Astrocyte (in vitro differentiated cells and primary cell): Measurements from ENCODE around the gene IGF1R. TPM values are rescaled to one million over a fixed set of nuclear protein-coding genes. Genes with fewer than 3 reads are reported as not detected.

Source experiments
- DNase-seq: peaks from one replicate; pipeline ENCODE4 v3.0.0-alpha.2; 2010; ENCODE audit warnings: low read depth
- FAIRE-seq: peaks from 2 replicates; lab custom pipeline; 2011; peaks lifted over from hg19 to GRCh38; lab: Jason Lieb, UNC
- H2AFZ ChIP-seq: 2 replicates; pipeline ENCODE4 v1.6.0; 2012; ENCODE audit warnings: low read depth, low read length, inconsistent platforms
- H3K27ac ChIP-seq: 2 replicates; pipeline ENCODE4 v1.5.1; 2011; ENCODE audit warnings: low read depth, low read length, inconsistent platforms
- H3K27me3 ChIP-seq: 2 replicates; pipeline ENCODE4 v1.6.0; 2011; ENCODE audit warnings: low read length, inconsistent platforms; ENCODE audit not compliant: insufficient read depth
- H3K36me3 ChIP-seq: 2 replicates; pipeline ENCODE4 v1.5.1; 2011; ENCODE audit warnings: low read length, inconsistent platforms; ENCODE audit not compliant: insufficient read depth
- H3K4me1 ChIP-seq: 2 replicates; pipeline ENCODE4 v1.5.1; 2011; ENCODE audit warnings: low read length, inconsistent platforms; ENCODE audit not compliant: insufficient read depth
- H3K4me2 ChIP-seq: 2 replicates; pipeline ENCODE4 v1.6.0; 2012; ENCODE audit warnings: low read length, inconsistent platforms
- H3K4me3 ChIP-seq: 2 replicates; pipeline ENCODE4 v1.5.1; 2011; ENCODE audit warnings: low read depth, mild to moderate bottlenecking, low read length, inconsistent platforms; ENCODE audit not compliant: insufficient read depth
- H3K79me2 ChIP-seq: 2 replicates; pipeline ENCODE4 v1.6.0; 2012; ENCODE audit warnings: mild to moderate bottlenecking, low read length, inconsistent platforms; ENCODE audit not compliant: insufficient read depth
- H3K9ac ChIP-seq: 2 replicates; pipeline ENCODE4 v1.6.0; 2012; ENCODE audit warnings: mild to moderate bottlenecking, low read length, inconsistent platforms
- H3K9me3 ChIP-seq: 2 replicates; pipeline ENCODE4 v1.5.1; 2012; ENCODE audit warnings: low read depth, mild to moderate bottlenecking, low read length, inconsistent platforms; ENCODE audit not compliant: insufficient read depth
- H4K20me1 ChIP-seq: 2 replicates; pipeline ENCODE4 v1.6.0; 2012; ENCODE audit warnings: low read length, inconsistent platforms; ENCODE audit not compliant: insufficient read depth
- H3K27ac Mint-ChIP-seq: one replicate; pipeline ENCODE4 v1.8.0; 2021; ENCODE audit warnings: mild to moderate bottlenecking, mixed read lengths; ENCODE audit not compliant: unreplicated experiment
- H3K27me3 Mint-ChIP-seq: one replicate; pipeline ENCODE4 v1.8.0; 2021; ENCODE audit warnings: low read depth, mixed read lengths; ENCODE audit not compliant: unreplicated experiment
- H3K36me3 Mint-ChIP-seq: one replicate; pipeline ENCODE4 v1.8.0; 2021; ENCODE audit warnings: low read depth, mixed read lengths; ENCODE audit not compliant: unreplicated experiment
- H3K4me1 Mint-ChIP-seq: one replicate; pipeline ENCODE4 v1.8.0; 2021; ENCODE audit warnings: low read depth, mixed read lengths; ENCODE audit not compliant: unreplicated experiment
- H3K4me3 Mint-ChIP-seq: one replicate; pipeline ENCODE4 v1.8.0; 2021; ENCODE audit warnings: mild to moderate bottlenecking, moderate library complexity, mixed read lengths; ENCODE audit not compliant: unreplicated experiment
- H3K9me3 Mint-ChIP-seq: one replicate; pipeline ENCODE4 v1.8.0; 2021; ENCODE audit warnings: mild to moderate bottlenecking, mixed read lengths; ENCODE audit not compliant: unreplicated experiment
- CTCF ChIP-seq: IDR thresholded peaks from 2 replicates; pipeline ENCODE4 v1.5.1; 2011; ENCODE audit warnings: low read depth, mild to moderate bottlenecking, inconsistent platforms, low read length, moderate library complexity; ENCODE audit not compliant: insufficient read depth
- EZH2 ChIP-seq: IDR thresholded peaks from 2 replicates; pipeline ENCODE4 v1.6.1; 2012; ENCODE audit warnings: mild to moderate bottlenecking, low read length, inconsistent platforms; ENCODE audit not compliant: insufficient read depth
- total RNA-seq: library from RNA; stranded (reverse); gene quantifications from 2 replicates; pipeline ENCODE4 v1.2.1, GENCODE V29; 2021

Gene IGF1R
- total RNA-seq, 1 donor from 2014 or later: 270 TPM

DNA sequence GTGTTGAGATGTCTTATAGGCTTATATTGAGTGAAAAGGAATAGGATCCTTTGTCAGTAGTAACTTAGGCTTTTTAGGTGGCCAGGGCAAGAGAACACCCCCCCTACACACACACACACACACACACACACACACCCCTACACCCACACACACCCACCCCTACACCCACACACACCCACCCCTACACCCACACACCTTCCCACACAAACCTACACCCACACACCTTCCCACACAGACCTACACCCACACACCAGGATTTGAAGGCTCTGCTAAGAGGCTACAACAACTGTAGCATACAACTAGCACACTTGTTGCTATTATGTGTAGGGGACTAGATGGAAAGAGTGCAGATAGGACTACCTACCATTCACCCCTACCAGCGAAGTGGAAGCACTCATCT lies 186.6 kb downstream of the IGF1R start:
- Histone ChIP-seq H2AFZ (no peak overlapping the region), H3K4me3 (no peak overlapping the region), H4K20me1 (peaks cover 83% of the 10 kb centered on the region), H3K79me2 (peaks cover 97% of the 10 kb centered on the region), H3K36me3 (no peaks in the 10 kb centered on the region), H3K27me3 (no peaks in the 10 kb centered on the region), H3K9ac (no peak overlapping the region), H3K27ac (no peak overlapping the region), H3K4me2 (no peak overlapping the region), H3K4me1 (no peaks in the 10 kb centered on the region), H3K9me3 (peaks cover 13% of the 10 kb centered on the region)
- Mint-ChIP-seq H3K4me3 (no peak overlapping the region), H3K27ac (no peak overlapping the region), H3K9me3 (peaks cover 39% of the 10 kb centered on the region), H3K36me3 (peaks cover 74% of the 10 kb centered on the region), H3K27me3 (no peaks in the 10 kb centered on the region), H3K4me1 (peaks cover under 1% of the 10 kb centered on the region)
- DNase-seq: no peak
- FAIRE-seq: no peak
- TF ChIP-seq EZH2 (no peak), CTCF (no peak)

GRCh38 chr15:98835876-98836275 lies 187.5 kb downstream of the IGF1R start:
- Mint-ChIP-seq H3K27me3 (no peaks in the 10 kb centered on the region), H3K4me3 (no peak overlapping the region), H3K27ac (no peak overlapping the region), H3K9me3 (peaks cover 30% of the 10 kb centered on the region), H3K36me3 (peaks cover 68% of the 10 kb centered on the region), H3K4me1 (peaks cover 3% of the 10 kb centered on the region)
- Histone ChIP-seq H3K27ac (no peak overlapping the region), H2AFZ (no peak overlapping the region), H3K9ac (no peak overlapping the region), H3K36me3 (no peaks in the 10 kb centered on the region), H3K9me3 (peaks cover 8% of the 10 kb centered on the region), H4K20me1 (peaks cover 88% of the 10 kb centered on the region), H3K4me1 (no peaks in the 10 kb centered on the region), H3K27me3 (no peaks in the 10 kb centered on the region), H3K4me2 (no peak overlapping the region), H3K79me2 (peaks cover 95% of the 10 kb centered on the region), H3K4me3 (no peak overlapping the region)
- FAIRE-seq (no peak), DNase-seq (no peak)
- TF ChIP-seq EZH2 (no peak), CTCF (no peak)

GRCh38 chr15:98838387-98839259 lies 190.3 kb downstream of the IGF1R start:
- peaks cover 23% of the 10 kb centered on the region for H3K4me1 Mint-ChIP-seq
- TF ChIP-seq CTCF (no peak), EZH2 (no peak)
- no peak overlapping the region for H2AFZ ChIP-seq
- no peak overlapping the region for H3K27ac Mint-ChIP-seq
- no peaks in the 10 kb centered on the region for H3K27me3 Mint-ChIP-seq
- H3K4me3 ChIP-seq: no peak overlapping the region
- H3K4me3 Mint-ChIP-seq: no peak overlapping the region
- H3K4me1 ChIP-seq: peaks cover 4% of the 10 kb centered on the region
- peaks cover 97% of the 10 kb centered on the region for H4K20me1 ChIP-seq
- peaks cover 95% of the 10 kb centered on the region for H3K79me2 ChIP-seq
- peaks cover 51% of the 10 kb centered on the region for H3K36me3 Mint-ChIP-seq
- H3K4me2 ChIP-seq: no peak overlapping the region
- no peak for FAIRE-seq
- peaks cover 10% of the 10 kb centered on the region for H3K9me3 Mint-ChIP-seq
- no peaks in the 10 kb centered on the region for H3K36me3 ChIP-seq
- no peak overlapping the region for H3K9ac ChIP-seq
- DNase-seq: no peak
- H3K27me3 ChIP-seq: no peaks in the 10 kb centered on the region
- H3K9me3 ChIP-seq: no peaks in the 10 kb centered on the region
- H3K27ac ChIP-seq: no peak overlapping the region
